NCI-H1105 treated with DMSO at 0.1 percent for 48 hours (cell line): ENCODE measurements around the gene CTIF.

Experiments
- DNase-seq: peaks from one replicate; lab custom pipeline; 2025; lab: John Stamatoyannopoulos, UW

Gene CTIF

GRCh38 chr18:48621815-48622555, 83.2 kb downstream of the CTIF start:
- DNase-seq: no peak

GRCh38 chr18:48622911-48623431, 84.1 kb downstream of the CTIF start:
- DNase-seq: no peak

GRCh38 chr18:48623468-48624235, 84.8 kb downstream of the CTIF start:
- DNase-seq: no peak

GRCh38 chr18:48624856-48625255, 86.0 kb downstream of the CTIF start:
- no peak for DNase-seq

GRCh38 chr18:48627216-48627615, 88.4 kb downstream of the CTIF start:
- DNase-seq: no peak

- DNase-seq: no peak
Measured at GRCh38 chr18:48629730-48630324, 91.0 kb downstream of the CTIF start.

GRCh38 chr18:48631851-48632250, 93.0 kb downstream of the CTIF start:
- no peak for DNase-seq

- DNase-seq: no peak
Measured at GRCh38 chr18:48632676-48633257, 93.9 kb downstream of the CTIF start.

- no peak for DNase-seq
Measured at GRCh38 chr18:48634491-48634890, 95.7 kb downstream of the CTIF start.

- DNase-seq: no peak
Measured at GRCh38 chr18:48634975-48635374, 96.1 kb downstream of the CTIF start.

GRCh38 chr18:48635806-48636205, 97.0 kb downstream of the CTIF start:
- DNase-seq: no peak

GRCh38 chr18:48636436-48636835, 97.6 kb downstream of the CTIF start:
- DNase-seq: no peak

GRCh38 chr18:48637081-48637990, 98.5 kb downstream of the CTIF start:
- no peak for DNase-seq

- no peak for DNase-seq
Measured at GRCh38 chr18:48638451-48638850, 99.6 kb downstream of the CTIF start.

- no peak for DNase-seq
Measured at GRCh38 chr18:48638896-48639771, 100.3 kb downstream of the CTIF start.

- no peak for DNase-seq
Measured at GRCh38 chr18:48639772-48640432, 101.1 kb downstream of the CTIF start.

- no peak for DNase-seq
Measured at GRCh38 chr18:48640566-48641270, 101.9 kb downstream of the CTIF start.

- DNase-seq: no peak
Measured at GRCh38 chr18:48641981-48642380, 103.2 kb downstream of the CTIF start.

- no peak for DNase-seq
Measured at GRCh38 chr18:48642503-48642902, 103.7 kb downstream of the CTIF start.
